Activated T-cell treated with anti-CD3 and anti-CD28 coated beads, Interleukin-2, amount 50 U/mL, for 4 hours (primary cell): ENCODE measurements around the gene CDX2. TPM values are rescaled to one million over a fixed set of nuclear protein-coding genes. Genes with fewer than 3 reads are reported as not detected.

Source experiments
- ATAC-seq, 2 donors: fragments of 200-7000 bp; cut with Tn5 transposase; one replicate each; pipeline ENCODE4 v1.10.0; 2021
- DNase-seq: peaks from one replicate; pipeline ENCODE4 v3.0.0-alpha.2; 2020
- H3K27me3 Mint-ChIP-seq: one replicate; pipeline ENCODE4 v1.8.0; 2021; ENCODE audit warnings: low read depth, mixed read lengths
- H3K36me3 Mint-ChIP-seq: one replicate; pipeline ENCODE4 v1.8.0; 2022; ENCODE audit warnings: mixed read lengths; ENCODE audit not compliant: insufficient read depth
- H3K4me1 Mint-ChIP-seq: one replicate; pipeline ENCODE4 v1.8.0; 2021; ENCODE audit warnings: low read depth, mixed read lengths
- H3K4me3 Mint-ChIP-seq: one replicate; pipeline ENCODE4 v1.8.0; 2021; ENCODE audit warnings: mild to moderate bottlenecking, moderate library complexity, mixed read lengths
- H3K9me3 Mint-ChIP-seq: one replicate; pipeline ENCODE4 v1.8.0; 2021; ENCODE audit warnings: mixed read lengths
- total RNA-seq, 3 donors: library from RNA; stranded (reverse); gene quantifications; one replicate each; pipeline ENCODE4 v1.2.1, GENCODE V29; 2021

CDX2 gene
- total RNA-seq, 3 donors from 2014 or later = 0.11 to 0.43 TPM; not detected in 1

DNA sequence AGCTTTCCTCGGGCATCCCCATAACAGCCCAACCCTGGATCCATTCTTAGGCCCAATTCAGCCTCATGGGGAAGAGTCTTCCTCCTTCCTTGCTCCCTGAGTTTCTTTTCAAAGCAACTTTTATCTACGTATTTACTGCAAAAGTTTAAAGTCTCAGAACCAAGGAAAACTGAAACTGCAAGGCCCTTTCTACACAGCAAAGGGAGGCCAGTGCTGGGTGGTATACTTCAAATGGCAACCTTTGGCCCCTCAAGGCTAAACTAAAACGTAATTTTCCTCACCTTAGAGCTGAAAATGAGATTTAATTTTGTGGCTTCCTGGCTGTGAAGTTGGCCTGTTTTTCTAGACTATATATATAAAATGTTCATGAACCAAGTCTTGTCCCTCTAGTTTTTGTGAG, 5.6 kb downstream of the CDX2 start:
- Mint-ChIP-seq H3K36me3 (no peaks in the 10 kb centered on the region), H3K27me3 (peaks cover 84% of the 10 kb centered on the region), H3K9me3 (no peaks in the 10 kb centered on the region), H3K4me3 (no peak overlapping the region), H3K4me1 (peaks cover 23% of the 10 kb centered on the region)
- DNase-seq (no peak), ATAC-seq (no peak)

DNA sequence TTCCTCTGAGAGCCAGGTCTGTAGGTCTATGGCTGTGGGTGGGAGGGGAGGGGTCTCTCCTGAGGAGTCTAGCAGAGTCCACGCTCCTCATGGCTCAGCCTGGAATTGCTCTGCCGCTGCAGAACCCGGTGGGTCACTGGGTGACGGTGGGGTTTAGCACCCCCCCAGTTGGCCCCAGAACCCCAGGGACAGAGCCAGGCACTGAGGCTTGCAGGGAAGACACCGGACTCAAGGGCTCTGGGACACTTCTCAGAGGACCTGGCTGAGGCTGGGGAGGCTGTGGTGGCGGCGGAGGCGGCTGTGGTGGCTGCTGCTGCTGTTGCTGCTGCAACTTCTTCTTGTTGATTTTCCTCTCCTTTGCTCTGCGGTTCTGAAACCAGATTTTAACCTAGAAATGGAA, 6.1 kb downstream of the CDX2 start:
- no peaks in the 10 kb centered on the region for H3K36me3 Mint-ChIP-seq
- H3K27me3 Mint-ChIP-seq = peaks cover 88% of the 10 kb centered on the region
- no peak for DNase-seq
- no peaks in the 10 kb centered on the region for H3K9me3 Mint-ChIP-seq
- H3K4me3 Mint-ChIP-seq = no peak overlapping the region
- no peak for ATAC-seq
- H3K4me1 Mint-ChIP-seq = peaks cover 22% of the 10 kb centered on the region

DNA sequence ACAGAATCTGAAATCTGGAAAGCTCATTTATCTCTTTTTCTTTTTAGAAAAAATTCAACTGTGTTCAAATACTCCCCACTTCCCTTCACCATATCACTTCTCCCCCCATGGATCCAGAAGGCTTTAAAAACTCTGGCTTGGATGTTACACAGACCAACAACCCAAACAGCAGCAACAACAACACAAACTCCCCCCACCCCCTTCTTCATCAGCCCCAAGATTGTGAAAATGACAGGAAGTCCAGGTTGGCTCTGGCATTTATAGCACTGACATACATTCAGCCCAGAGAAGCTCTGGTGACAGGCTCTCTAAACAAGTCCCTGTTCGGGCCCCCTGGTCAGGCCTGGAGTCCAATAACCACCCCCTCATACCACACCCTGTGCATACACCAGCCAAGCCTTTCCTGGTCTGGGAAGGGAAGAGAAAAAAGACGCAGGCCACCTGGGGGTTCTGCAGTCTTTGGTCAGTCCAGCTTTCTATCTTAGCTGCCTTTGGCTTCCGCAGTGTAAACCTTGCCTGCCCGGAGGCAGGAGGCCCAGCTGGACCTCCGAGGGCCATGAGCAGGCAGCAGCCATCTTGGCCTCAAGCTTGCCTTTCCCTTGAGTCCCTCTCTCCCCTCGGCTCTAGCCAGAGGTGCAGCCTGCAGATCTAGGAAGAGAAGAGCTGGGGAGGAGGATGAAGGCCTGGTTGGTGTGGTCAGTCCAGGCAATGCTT, 6.8 kb downstream of the CDX2 start:
- ATAC-seq (no peak), DNase-seq (no peak)
- Mint-ChIP-seq H3K4me1 (peaks cover 15% of the 10 kb centered on the region), H3K36me3 (no peaks in the 10 kb centered on the region), H3K4me3 (no peak overlapping the region), H3K27me3 (peaks cover 84% of the 10 kb centered on the region), H3K9me3 (no peaks in the 10 kb centered on the region)

DNA sequence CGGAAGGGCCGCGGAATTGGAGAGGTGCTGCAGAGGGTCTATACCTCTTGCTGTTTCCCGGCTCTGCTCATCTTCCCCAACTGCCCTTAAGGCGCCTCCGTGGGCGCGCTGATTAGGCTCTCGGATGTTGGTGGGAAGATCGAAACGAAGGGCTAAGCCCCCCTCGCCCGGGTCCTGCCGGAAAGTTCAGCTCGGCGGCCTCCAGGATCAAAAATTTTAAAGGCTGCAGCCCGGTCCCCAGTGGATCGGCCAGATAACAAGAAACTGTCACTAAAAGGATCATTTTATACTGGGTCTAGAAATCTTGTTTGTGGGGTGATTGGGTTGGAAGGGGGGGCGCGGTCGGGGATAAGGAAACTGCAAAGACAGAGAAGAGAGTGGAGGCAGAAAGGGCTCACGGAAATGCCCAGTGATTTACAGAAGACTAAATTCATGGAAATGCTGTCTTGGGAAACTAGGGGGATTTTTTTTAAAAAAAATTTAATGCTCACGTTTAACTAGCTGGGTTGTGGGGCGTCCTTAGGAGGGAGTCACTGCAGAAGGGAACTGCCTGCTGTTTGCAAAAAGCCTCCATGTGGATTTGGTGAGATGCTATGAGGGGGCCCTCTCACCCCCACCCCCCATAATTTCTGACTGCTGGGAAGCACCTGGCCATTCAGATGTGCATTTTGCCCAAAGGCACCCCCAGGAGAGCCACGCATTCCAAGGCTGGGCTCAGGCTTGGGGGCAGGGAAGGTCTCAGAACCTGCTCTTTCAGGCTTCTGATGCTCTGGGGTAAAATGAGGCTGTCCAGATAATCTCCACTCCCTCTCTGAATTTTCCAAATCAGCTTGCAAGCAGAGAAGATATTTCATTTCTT, 7.7 kb downstream of the CDX2 start:
- ATAC-seq = no peak
- Mint-ChIP-seq H3K27me3 (peaks cover 84% of the 10 kb centered on the region), H3K4me3 (peak overlapping the region; percentile 11), H3K9me3 (no peaks in the 10 kb centered on the region), H3K4me1 (peaks cover 12% of the 10 kb centered on the region), H3K36me3 (no peaks in the 10 kb centered on the region)
- DNase-seq = no peak

DNA sequence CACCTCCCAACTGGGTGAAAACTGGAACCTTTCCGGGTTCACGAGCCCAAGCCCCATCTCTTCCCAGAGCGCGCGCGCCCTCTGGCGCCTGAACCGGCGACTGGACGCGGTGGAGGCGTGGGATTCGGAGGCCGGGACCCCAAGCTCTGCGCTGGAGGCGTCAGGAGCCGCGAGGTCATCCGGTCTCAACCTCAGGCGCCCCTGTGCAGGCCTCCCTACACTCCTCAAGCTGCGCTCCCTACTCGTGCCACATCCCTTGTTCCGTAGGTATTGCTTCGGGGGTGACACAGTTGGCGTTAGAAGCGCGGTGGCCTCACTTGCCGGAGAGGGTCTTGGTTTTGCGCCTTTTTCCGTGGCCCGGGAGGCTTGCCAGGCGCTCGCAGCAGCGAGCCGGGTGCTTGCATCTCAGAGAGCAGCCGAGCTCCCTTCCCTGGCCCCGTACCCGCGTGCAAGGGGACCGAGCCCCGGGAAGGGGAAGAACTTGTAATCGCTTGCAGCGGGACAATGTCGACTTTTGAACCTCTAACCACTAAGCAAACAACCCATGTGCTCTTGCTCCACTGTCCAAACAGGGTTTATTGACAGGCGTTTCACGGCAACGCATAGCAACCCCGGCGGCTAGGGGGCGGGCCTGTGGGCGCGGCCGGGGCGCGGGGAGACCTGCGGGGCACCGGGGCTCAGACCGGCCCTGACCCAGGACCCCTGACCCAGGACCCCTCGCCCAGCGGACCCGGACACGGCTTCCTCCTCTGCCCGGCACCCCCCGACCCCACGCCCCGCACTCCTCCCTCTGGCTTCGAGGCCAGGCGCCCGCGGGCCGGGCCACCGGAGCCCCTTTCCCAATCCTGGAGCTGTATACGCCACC, 8.5 kb downstream of the CDX2 start:
- Mint-ChIP-seq H3K4me3 (peak overlapping the region; percentile 11), H3K9me3 (no peaks in the 10 kb centered on the region), H3K27me3 (peaks cover 84% of the 10 kb centered on the region), H3K36me3 (no peaks in the 10 kb centered on the region), H3K4me1 (peaks cover 8% of the 10 kb centered on the region)
- ATAC-seq = peak; percentile 41 to 58
- DNase-seq = no peak

DNA sequence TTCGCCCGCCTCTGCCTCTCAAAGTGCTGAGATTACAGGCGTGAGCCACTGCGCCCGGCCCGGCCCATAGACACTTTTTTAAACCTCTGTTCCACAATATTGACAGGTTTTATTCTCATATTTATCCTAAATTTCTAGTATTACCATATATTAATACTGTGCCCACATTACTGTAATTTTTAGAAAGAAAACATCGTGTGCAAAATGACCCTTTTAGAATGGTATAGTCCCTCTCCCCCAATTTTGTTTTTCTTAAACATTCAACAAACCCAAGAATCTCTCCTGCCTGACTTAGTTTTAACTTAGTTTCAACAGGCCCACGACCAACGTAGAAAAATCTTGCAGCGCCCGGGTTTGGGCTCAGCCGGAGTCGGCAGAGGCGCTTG, 9.1 kb downstream of the CDX2 start:
- Mint-ChIP-seq H3K4me3 (peak overlapping the region; percentile 16), H3K4me1 (peaks cover 8% of the 10 kb centered on the region), H3K9me3 (no peaks in the 10 kb centered on the region), H3K27me3 (peaks cover 83% of the 10 kb centered on the region), H3K36me3 (no peaks in the 10 kb centered on the region)
- DNase-seq (no peak), ATAC-seq (no peak)

DNA sequence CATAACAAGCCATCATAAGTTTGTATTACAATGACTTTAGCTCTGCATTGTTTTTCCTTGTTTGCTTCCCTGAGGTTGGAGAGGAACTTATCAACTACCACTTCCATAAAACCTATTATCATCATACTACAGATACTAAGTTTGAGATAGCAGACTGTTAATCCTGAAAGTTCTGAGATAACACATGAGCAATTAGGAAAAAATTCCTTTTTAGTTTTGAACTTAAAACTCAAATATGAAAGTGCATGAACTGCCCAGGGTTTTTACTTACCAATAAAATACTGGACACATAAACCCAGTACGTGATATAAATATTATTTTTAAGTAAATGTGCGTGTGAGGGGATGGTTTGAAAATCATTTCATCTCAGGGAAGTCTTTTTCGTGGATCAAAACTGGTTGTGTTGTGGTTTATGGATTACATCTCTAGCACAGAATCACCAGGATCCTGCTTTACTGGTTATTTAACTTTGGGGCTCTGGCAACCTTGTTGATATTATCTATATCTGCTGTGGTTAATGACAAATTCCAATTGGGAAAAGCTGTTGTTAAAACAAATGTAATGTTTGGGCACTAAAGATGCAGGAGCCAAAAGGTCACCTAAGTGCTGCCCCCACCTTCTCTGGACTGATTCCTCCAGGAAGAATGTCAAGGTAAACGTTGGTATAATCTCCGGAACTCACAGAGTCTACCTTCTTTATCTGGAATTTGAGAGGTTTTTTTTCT, 12.4 kb downstream of the CDX2 start:
- Mint-ChIP-seq H3K27me3 (peaks cover 78% of the 10 kb centered on the region), H3K4me1 (peaks cover 16% of the 10 kb centered on the region), H3K4me3 (no peak overlapping the region), H3K9me3 (no peaks in the 10 kb centered on the region), H3K36me3 (no peaks in the 10 kb centered on the region)
- ATAC-seq = no peak
- DNase-seq = no peak

DNA sequence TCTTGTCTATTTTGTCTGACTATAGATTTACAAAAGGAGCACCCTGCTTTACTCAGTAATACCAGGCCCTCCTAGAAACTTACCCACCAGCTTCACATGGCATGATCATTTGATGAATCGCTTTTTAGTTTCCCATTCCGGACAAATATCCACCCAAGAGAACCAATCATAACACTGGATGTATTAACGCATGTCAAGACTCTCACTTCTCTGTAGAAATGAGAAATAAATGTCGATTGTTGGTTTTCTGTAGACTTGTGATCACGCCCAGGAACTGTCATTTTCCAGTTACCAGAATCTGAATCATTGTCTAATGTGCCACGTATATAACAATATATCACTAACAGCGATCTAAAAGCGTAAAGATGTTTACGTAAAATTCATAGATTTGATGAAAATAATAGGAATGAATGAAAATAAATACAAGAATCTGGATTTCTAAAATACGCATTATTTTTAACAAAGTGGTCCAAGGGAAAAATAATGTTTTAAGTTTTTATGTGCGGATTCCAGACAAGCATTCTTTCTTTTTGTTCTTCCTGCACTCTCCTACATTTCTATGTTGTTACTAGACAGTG, 14.0 kb downstream of the CDX2 start:
- peaks cover 72% of the 10 kb centered on the region for H3K27me3 Mint-ChIP-seq
- peaks cover 10% of the 10 kb centered on the region for H3K4me1 Mint-ChIP-seq
- no peak for DNase-seq
- peaks cover under 1% of the 10 kb centered on the region for H3K9me3 Mint-ChIP-seq
- ATAC-seq = no peak
- H3K4me3 Mint-ChIP-seq = no peak overlapping the region
- no peaks in the 10 kb centered on the region for H3K36me3 Mint-ChIP-seq

DNA sequence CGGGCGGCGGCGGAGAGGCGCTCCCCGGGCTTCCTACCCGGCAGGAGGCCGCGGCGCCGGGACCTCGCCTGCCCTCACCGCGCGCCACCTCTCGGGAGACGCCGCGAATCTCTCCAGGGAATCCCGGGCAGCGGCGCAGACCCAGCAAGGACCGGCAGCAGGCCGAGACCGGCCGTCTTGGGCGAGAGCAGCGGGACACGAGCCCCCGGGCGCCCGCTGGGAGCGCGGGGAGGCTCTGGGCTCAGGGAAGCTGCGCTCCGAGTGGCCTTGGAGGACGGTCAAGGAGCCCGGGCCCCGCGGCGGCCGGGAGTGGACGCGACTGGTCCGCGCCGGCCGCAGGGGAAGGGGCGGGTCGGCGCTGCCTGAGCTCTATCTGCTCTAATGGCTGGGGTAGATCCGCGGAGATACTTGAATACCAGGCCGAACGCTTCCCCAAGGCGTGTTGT, 14.7 kb downstream of the CDX2 start:
- H3K9me3 Mint-ChIP-seq = peaks cover 4% of the 10 kb centered on the region
- DNase-seq = no peak
- H3K4me1 Mint-ChIP-seq = peaks cover 9% of the 10 kb centered on the region
- H3K4me3 Mint-ChIP-seq = peak overlapping the region; percentile 73
- peaks cover 69% of the 10 kb centered on the region for H3K27me3 Mint-ChIP-seq
- no peaks in the 10 kb centered on the region for H3K36me3 Mint-ChIP-seq
- peak; percentile 34 to 42 for ATAC-seq

DNA sequence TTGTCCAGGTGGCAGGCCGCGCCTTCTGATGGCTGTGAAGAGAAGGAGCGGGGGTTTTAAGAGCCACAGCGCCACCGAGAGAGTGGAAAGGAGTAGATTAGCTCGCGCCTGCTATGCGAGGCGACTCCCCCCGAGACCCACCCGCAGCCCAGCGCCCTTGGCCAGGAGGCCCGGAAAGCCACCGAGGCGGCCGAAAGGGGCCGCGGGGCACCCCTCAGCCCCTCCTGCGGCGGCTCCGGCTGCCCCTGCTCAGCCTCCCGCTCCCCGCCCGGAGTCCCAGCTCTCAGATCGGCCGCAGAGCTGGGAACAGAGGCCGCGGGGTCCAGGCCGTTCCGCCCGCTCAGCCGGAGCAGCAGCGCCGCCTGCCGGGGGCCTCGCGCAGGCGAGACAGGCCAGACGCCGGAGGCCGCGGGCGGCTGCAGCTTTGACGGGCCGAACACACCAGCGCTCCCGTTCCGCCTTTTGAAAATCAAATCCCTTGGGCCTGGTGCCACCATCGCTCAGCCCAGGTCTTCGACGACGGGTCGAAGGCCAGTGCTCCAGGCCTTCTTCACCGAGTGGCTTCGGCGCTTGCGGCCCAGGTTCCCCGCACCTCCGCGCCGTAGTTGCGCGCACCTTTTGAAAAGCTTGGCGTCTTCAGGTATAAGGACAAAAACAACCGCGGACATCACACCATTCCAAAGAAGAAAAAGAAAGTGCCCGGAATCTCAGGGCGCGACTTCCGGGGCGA, 15.3 kb downstream of the CDX2 start:
- Mint-ChIP-seq H3K9me3 (peaks cover 4% of the 10 kb centered on the region), H3K27me3 (peaks cover 64% of the 10 kb centered on the region), H3K36me3 (no peaks in the 10 kb centered on the region), H3K4me1 (peaks cover 9% of the 10 kb centered on the region), H3K4me3 (peak overlapping the region; percentile 73)
- ATAC-seq (peak; percentile 94 to 97), DNase-seq (peak; percentile 42)

DNA sequence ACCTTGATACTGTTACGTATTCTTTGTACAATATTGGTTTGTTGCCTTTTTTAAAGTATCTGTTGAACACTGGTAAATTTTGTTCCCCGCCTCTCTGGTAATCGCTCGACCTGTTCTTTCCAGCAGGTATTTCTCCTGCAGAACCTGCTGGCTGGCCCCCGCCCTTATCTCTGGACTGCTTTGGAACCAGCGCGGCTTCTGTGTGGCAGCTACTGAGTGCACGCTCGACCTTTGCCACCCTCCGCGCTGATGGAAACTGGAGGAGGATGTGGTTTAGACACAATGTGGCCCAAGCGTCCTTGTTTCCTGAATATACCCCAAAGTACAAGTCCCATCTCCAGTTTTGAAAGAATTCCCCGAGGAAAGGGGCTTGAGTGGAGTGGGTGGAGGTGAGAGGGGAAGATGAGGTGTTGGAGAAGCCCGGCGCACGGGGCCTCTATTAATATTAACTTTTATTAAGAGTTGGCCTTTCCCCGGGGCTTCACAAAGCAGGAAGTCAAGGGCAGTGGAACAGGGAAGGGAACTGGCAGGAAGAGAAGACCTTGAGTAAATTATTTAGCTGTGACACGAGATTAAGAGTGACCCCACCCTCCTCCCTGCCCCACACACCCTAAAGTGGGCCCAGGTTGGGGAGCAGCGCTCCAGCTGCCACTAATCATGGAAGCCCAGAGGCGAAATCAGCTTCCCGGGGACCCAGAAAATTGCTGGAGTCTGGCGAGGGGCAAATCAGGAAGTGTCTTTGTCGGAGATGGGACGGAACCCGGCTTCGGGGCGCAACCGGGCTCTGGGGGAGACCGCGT, 16.0 kb downstream of the CDX2 start:
- Mint-ChIP-seq H3K27me3 (peaks cover 56% of the 10 kb centered on the region), H3K9me3 (peaks cover 4% of the 10 kb centered on the region), H3K4me1 (peaks cover 9% of the 10 kb centered on the region), H3K4me3 (peak overlapping the region; percentile 66), H3K36me3 (no peaks in the 10 kb centered on the region)
- DNase-seq (no peak), ATAC-seq (no peak)

DNA sequence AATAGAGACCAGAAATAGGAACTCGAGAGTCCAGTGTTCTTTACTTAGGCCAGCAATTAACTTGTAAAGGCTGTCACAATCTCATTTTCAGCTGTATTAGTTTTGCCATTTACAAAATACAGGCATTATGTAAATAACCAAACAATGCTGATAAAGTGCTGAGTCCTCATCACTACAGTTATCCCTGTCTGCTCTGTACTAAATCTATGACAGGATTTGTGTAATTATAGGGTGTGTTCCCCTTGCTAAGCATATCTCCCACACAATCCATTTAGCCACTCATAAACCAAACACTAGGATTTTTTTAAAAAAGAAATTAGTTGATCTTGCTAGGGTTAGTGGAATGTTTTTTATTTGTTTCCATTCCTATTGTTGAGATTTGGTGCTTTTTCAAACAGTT, 26.1 kb downstream of the CDX2 start:
- DNase-seq (no peak), ATAC-seq (no peak)
- no peak overlapping the region for H3K4me3 Mint-ChIP-seq
- H3K36me3 Mint-ChIP-seq = no peaks in the 10 kb centered on the region
- H3K4me1 Mint-ChIP-seq = no peaks in the 10 kb centered on the region
- H3K27me3 Mint-ChIP-seq = peaks cover 8% of the 10 kb centered on the region
- peaks cover 6% of the 10 kb centered on the region for H3K9me3 Mint-ChIP-seq
